ENCODE data around the gene PPIL3.

Gene PPIL3

GRCh38 chr2:200860092-200860795 lies 28.6 kb downstream of the PPIL3 start:
- no peak for DNase-seq

DNA sequence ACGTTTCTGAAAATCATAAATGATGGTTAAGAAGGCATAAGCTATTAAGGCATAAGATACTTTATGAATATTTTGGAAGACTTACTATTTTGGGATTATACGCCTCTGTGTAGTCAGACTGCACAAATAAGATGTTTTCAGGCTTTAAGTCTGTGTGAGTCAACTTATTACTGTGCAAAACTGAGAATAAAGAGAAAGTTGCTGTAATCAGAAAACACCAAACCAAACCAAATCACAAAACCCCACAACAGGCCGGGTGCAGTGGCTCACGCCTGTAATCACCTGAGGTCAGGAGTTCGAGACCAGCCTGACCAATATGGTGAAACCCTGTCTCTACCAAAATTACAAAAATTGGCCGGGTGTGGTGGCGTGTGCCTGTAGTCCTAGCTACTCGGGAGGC lies 32.1 kb downstream of the PPIL3 start:
- DNase-seq, result no peak

DNA sequence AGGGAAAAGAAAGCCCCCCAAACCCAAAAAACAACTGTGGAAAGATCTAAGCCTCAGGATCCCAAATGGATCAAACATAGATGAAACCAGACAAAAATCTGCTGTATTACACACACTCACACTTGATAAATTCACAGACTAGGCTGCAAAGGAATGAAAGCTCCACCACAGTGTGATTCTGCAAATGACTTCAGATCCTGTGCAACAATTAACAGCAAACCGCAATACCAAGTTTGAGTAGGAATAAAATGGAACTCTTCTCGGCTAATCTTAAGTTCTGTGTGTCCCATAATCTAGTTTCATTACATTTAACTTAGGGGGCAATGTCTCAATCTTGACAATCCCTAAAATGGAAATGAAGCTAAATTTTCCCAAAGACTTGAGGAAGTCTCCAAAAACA lies 36.3 kb downstream of the PPIL3 start:
- DNase-seq, result no peak

GRCh38 chr2:200851398-200852248 lies 37.3 kb downstream of the PPIL3 start:
- DNase-seq, result no peak

DNA sequence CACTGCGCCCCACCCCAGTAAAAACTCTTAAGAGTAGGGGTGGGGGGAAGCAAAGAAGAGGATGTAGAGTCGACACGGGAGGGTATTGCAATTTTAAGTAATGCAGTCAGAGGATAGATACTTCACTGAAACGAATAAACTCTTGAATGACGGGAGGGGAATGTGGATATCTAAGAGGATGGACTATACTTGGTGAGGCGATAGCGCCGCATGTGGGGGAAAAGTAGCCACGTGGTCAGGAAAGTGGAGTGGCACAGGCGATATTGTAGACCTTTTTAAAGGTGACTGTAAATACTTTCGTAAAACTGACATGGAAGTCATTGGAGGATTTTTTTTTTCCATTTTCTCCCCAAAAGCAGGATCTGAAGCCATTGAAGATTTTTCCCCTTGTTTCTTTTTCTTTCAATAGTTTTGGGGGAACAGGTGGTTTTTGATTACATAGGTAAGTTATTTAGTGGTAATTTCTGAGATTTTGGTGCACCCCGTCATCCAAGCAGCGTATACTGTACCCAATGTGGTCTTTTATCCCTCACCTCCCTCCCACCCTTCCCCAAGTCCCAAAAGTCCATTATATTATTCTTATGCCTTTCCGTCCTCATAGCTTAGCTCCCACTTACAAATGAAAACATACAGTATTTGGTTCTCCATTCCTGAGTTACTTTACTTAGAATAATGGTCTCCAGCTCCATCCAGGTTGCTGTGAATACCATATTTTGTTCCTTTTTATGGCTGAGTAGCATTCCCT lies 38.2 kb downstream of the PPIL3 start:
- no peak for DNase-seq

- DNase-seq, result no peak
These were observed 40.9 kb downstream of the PPIL3 start for GRCh38 chr2:200847939-200848338.

DNA sequence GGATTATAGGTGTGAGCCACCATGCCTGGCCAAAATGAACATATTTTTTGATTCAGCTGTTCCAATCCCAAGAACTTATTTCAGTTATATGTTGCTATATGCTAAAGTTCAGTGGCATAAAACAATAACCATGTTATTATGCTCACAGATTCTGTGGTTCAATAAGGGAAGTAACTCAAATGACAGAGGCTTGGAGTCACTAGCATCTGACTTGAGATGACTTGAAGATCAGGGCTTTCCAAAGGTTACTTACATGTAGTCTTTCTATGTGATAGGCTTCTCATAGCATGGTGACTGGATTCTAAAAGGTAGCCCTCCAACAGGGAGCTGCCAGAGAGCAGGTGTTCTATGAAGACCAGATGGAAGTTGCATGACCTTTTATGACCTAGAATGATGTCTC lies 41.6 kb downstream of the PPIL3 start:
- DNase-seq, result no peak

GRCh38 chr2:200845669-200846325 lies 43.1 kb downstream of the PPIL3 start:
- DNase-seq, result no peak

DNA sequence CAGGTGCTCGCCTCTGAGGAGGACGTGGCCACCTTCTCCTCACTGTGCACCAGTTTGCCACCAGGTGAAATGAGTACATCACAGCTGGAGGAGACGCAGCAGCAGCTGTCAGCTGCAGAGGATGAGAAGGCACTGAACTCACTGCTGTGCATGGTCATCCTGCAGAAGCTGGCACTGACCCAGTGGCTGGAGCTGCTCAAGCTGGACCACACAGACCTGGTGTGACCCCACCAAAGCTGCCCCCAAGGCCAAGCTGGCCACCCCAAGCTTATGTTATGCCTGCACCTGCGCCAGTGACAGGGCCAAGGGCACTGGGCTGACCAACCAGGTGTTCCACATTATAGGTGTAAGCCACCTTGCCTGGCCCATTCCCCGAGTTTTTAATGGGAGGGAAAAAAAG lies 43.7 kb downstream of the PPIL3 start:
- no peak for DNase-seq

DNA sequence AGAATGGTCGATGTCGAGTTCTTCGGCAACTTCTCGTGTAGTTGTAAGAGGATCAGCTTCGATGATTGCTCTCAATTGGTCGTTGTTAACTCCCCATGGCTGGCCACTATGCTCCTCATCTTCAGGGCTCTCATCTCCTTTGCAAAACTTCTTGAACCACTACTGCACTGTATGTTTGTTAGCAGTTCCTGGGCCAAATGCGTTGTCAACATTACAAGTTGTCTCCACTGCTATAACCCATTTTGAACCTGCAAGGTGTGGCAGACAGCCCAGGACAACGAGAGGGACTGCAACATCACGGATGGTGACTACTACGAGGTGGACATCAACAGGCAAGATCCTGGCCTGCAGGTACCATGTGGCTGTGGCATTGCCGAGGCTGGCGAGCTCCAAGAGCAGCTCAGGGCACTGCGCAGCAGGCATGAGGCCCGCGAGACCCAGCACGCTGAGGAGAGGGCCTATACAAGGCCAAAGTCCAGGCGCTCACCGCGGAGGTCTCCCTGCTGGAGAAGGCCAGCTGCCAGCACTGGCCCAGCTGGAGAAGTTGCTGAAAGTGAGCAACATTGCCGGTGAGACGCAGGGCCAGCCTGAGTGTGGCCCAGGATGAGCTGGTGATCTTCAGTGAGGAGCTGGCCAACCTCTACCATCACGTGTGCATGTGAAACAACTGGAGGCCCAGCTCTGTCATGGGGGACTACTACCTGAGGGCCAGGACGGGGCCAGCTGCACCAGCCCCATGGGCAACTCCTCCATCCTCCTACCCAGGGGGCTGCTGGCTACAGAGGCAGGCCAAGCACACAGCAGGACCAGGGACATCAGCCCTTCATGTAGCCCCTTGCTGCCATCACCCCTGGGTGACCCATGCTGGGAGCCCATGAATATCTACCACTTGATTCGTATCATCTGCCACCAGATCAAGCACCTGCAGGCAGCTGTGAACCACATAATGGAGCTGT lies 44.6 kb downstream of the PPIL3 start:
- DNase-seq, result no peak

DNA sequence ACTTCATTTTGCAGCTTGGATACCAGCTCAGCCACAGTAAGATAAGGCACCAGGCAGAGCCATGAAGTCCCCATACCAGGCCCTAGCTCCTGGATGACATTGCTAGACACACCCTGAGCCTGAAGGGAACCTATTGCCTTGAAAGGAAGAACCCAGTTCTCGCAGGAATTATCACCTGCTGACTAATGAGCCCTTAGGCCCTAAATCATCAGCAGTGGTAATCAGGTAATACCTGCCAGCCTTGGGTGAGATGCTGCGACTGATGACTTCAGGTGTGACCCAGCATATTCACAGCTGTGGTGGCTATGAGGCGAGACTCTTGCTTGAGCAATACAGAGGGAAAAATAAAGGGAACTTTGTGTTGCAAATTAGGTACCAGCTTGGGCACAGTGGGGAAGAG lies 49.4 kb downstream of the PPIL3 start:
- no peak for DNase-seq

GRCh38 chr2:200834701-200835100 lies 54.2 kb downstream of the PPIL3 start:
- no peak for DNase-seq

DNA sequence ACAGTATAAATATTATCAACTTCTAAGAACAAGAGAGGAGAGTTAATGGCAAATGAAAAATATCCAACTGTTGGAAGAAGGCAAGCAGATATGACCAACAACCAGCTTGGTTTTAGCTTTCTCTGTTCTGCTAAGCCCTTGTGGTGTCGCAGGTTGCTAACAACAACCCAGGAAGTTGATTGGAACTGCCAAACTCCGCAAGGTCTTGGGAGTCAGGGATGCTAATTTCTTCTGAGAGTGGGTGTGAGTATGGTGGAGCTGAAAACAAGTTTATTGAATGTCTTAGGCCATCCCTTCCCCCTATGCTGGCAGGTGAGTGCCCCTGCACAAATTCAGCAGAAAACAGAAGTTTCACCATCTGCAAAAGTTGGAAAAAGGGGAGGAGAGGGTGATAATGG lies 59.6 kb downstream of the PPIL3 start:
- DNase-seq, result no peak

GRCh38 chr2:200828572-200829257 lies 60.2 kb downstream of the PPIL3 start:
- no peak for DNase-seq

GRCh38 chr2:200828104-200828503 lies 60.8 kb downstream of the PPIL3 start:
- no peak for DNase-seq

GRCh38 chr2:200821686-200822245 lies 67.1 kb downstream of the PPIL3 start:
- DNase-seq, result no peak
